GM19452 (cell line): ENCODE measurements around the gene KDM2B.
"Not testable (repeated sequence)": the region's sequence is repeated elsewhere in the genome, so short reads cannot be mapped to it uniquely, and the experiment has no call there.

Experiments used
- ATAC-seq: cut with Tn5 transposase; IDR thresholded peaks from one replicate; pipeline ENCODE4 v1.9.1; 2021; ENCODE audit not compliant: unreplicated experiment

Gene KDM2B

GRCh38 chr12:121507984-121508383 lies 72.8 kb downstream of the KDM2B start:
- ATAC-seq = no peak

- ATAC-seq = no peak
Measured at GRCh38 chr12:121507245-121507644, 73.6 kb downstream of the KDM2B start.

- no peak for ATAC-seq
Measured at GRCh38 chr12:121505513-121505912, 75.3 kb downstream of the KDM2B start.

- no peak for ATAC-seq
Measured at GRCh38 chr12:121504505-121504904, 76.3 kb downstream of the KDM2B start.

- no peak for ATAC-seq
Measured at GRCh38 chr12:121503395-121503794, 77.4 kb downstream of the KDM2B start.

- no peak for ATAC-seq
Measured at GRCh38 chr12:121501946-121502345, 78.9 kb downstream of the KDM2B start.

- ATAC-seq = no peak
Measured at GRCh38 chr12:121499929-121500793, 80.7 kb downstream of the KDM2B start.

- ATAC-seq = no peak
Measured at GRCh38 chr12:121495746-121496145, 85.1 kb downstream of the KDM2B start.

GRCh38 chr12:121494093-121494787 lies 86.6 kb downstream of the KDM2B start:
- no peak for ATAC-seq

- ATAC-seq = no peak
Measured at GRCh38 chr12:121490401-121491281, 90.2 kb downstream of the KDM2B start.

- ATAC-seq = no peak
Measured at GRCh38 chr12:121489874-121490273, 90.9 kb downstream of the KDM2B start.

GRCh38 chr12:121484967-121485366 lies 95.9 kb downstream of the KDM2B start:
- ATAC-seq = no peak

GRCh38 chr12:121484564-121484963 lies 96.3 kb downstream of the KDM2B start:
- not testable (repeated sequence) for ATAC-seq

- ATAC-seq = no peak
Measured at GRCh38 chr12:121483949-121484348, 96.9 kb downstream of the KDM2B start.

- no peak for ATAC-seq
Measured at GRCh38 chr12:121476477-121476876, 104.3 kb downstream of the KDM2B start.

GRCh38 chr12:121475279-121475678 lies 105.5 kb downstream of the KDM2B start:
- ATAC-seq = no peak

- ATAC-seq = no peak
Measured at GRCh38 chr12:121472150-121472905, 108.5 kb downstream of the KDM2B start.

- no peak for ATAC-seq
Measured at GRCh38 chr12:121470751-121471150, 110.1 kb downstream of the KDM2B start.

- no peak for ATAC-seq
Measured at GRCh38 chr12:121468499-121468801, 112.4 kb downstream of the KDM2B start.

GRCh38 chr12:121467638-121468498 lies 113.0 kb downstream of the KDM2B start:
- no peak for ATAC-seq
